Osteoblast (primary cell): ENCODE data around the gene RHOU. TPM values are rescaled to one million over a fixed set of nuclear protein-coding genes. Genes with fewer than 3 reads are reported as not detected.

Experiments
- DNase-seq: peaks from one replicate; pipeline ENCODE4 v3.0.0; 2011; ENCODE audit warnings: low spot score, mixed read lengths; ENCODE audit not compliant: insufficient read length; ENCODE audit errors: missing footprints
- H2AFZ ChIP-seq: 2 replicates; pipeline ENCODE4 v1.6.0; 2011; ENCODE audit warnings: mild to moderate bottlenecking, low read length
- H3K27ac ChIP-seq: 2 replicates; pipeline ENCODE4 v1.5.1; 2011; ENCODE audit warnings: mild to moderate bottlenecking, low read depth, low read length, moderate library complexity
- H3K27me3 ChIP-seq: 2 replicates; pipeline ENCODE4 v1.6.0; 2012; ENCODE audit warnings: mild to moderate bottlenecking, control low read depth, inconsistent platforms, low read length, moderate library complexity; ENCODE audit not compliant: insufficient read depth
- H3K36me3 ChIP-seq: 2 replicates; pipeline ENCODE4 v1.5.1; 2011; ENCODE audit warnings: mild to moderate bottlenecking, low read length, control low read depth, moderate library complexity; ENCODE audit not compliant: insufficient read depth
- H3K4me1 ChIP-seq: 2 replicates; pipeline ENCODE4 v1.5.1; 2011; ENCODE audit warnings: mild to moderate bottlenecking, low read length, control low read depth, moderate library complexity; ENCODE audit not compliant: insufficient read depth
- H3K4me2 ChIP-seq: 2 replicates; pipeline ENCODE4 v1.6.0; 2011; ENCODE audit warnings: mild to moderate bottlenecking, low read length; ENCODE audit not compliant: insufficient read depth
- H3K4me3 ChIP-seq: fragments of 200-600 bp; sonication (generic); 3 replicates; pipeline ENCODE4 v1.5.1; 2012; ENCODE audit warnings: mild to moderate bottlenecking, low read length, inconsistent platforms; ENCODE audit not compliant: insufficient read depth
- H3K79me2 ChIP-seq: 2 replicates; pipeline ENCODE4 v1.6.0; 2012; ENCODE audit warnings: mild to moderate bottlenecking, low read length, control low read depth, inconsistent platforms; ENCODE audit not compliant: insufficient read depth
- H3K9me3 ChIP-seq: 2 replicates; pipeline ENCODE4 v1.5.1; 2011; ENCODE audit warnings: low read depth, low read length, control low read depth
- H4K20me1 ChIP-seq: 2 replicates; pipeline ENCODE4 v1.6.0; 2012; ENCODE audit warnings: mild to moderate bottlenecking, low read length, control low read depth; ENCODE audit not compliant: insufficient read depth
- CTCF ChIP-seq: IDR thresholded peaks from 2 replicates; pipeline ENCODE4 v1.5.1; 2011; ENCODE audit warnings: mild to moderate bottlenecking, low read depth, low read length, moderate library complexity; ENCODE audit errors: extremely low read depth
- total RNA-seq: library from RNA; depleted of rRNA; stranded (reverse); fragments of >200 nt; gene quantifications from 2 replicates; pipeline ENCODE4 v1.2.3, GENCODE V29; 2012

The RHOU gene
- total RNA-seq, 1 donor = 0.72 TPM

- DNase-seq = no peak
These were observed 43.7 kb downstream of the RHOU start for GRCh38 chr1:228778961-228779360.

GRCh38 chr1:228781161-228781808 is 46.0 kb downstream of the RHOU start:
- Histone ChIP-seq H3K27me3 (no peaks in the 10 kb centered on the region), H3K27ac (no peak overlapping the region), H3K4me3 (no peak overlapping the region), H3K36me3 (no peaks in the 10 kb centered on the region), H3K4me2 (no peak overlapping the region), H4K20me1 (no peaks in the 10 kb centered on the region), H3K4me1 (no peaks in the 10 kb centered on the region), H3K9me3 (no peaks in the 10 kb centered on the region), H2AFZ (no peak overlapping the region), H3K79me2 (no peaks in the 10 kb centered on the region)
- no peak for DNase-seq
- no peak for TF ChIP-seq CTCF

More at GRCh38 chr1:228778961-228779360, 43.7 kb downstream of the RHOU start:
- no peak overlapping the region for H3K27ac ChIP-seq
- no peaks in the 10 kb centered on the region for H4K20me1 ChIP-seq
- no peak overlapping the region for H3K4me3 ChIP-seq
- no peaks in the 10 kb centered on the region for H3K9me3 ChIP-seq
- no peak for TF ChIP-seq CTCF
- no peaks in the 10 kb centered on the region for H3K27me3 ChIP-seq
- H2AFZ ChIP-seq = no peak overlapping the region
- H3K4me2 ChIP-seq = no peak overlapping the region
- no peaks in the 10 kb centered on the region for H3K4me1 ChIP-seq
- H3K79me2 ChIP-seq = no peaks in the 10 kb centered on the region
- H3K36me3 ChIP-seq = no peaks in the 10 kb centered on the region

GRCh38 chr1:228781809-228782661 is 46.8 kb downstream of the RHOU start:
- no peaks in the 10 kb centered on the region for H3K4me1 ChIP-seq
- H3K4me3 ChIP-seq = no peak overlapping the region
- H3K36me3 ChIP-seq = no peaks in the 10 kb centered on the region
- H3K9me3 ChIP-seq = no peaks in the 10 kb centered on the region
- no peaks in the 10 kb centered on the region for H3K27me3 ChIP-seq
- TF ChIP-seq CTCF = no peak
- no peak overlapping the region for H2AFZ ChIP-seq
- no peak overlapping the region for H3K4me2 ChIP-seq
- no peaks in the 10 kb centered on the region for H4K20me1 ChIP-seq
- H3K79me2 ChIP-seq = no peaks in the 10 kb centered on the region
- no peak for DNase-seq
- H3K27ac ChIP-seq = no peak overlapping the region

GRCh38 chr1:228782662-228783417 is 47.6 kb downstream of the RHOU start:
- no peak for DNase-seq
- H3K27ac ChIP-seq = no peak overlapping the region

More at GRCh38 chr1:228782662-228783417, 47.6 kb downstream of the RHOU start:
- Histone ChIP-seq H3K4me3 (no peak overlapping the region), H3K4me2 (no peak overlapping the region), H3K36me3 (no peaks in the 10 kb centered on the region), H3K27me3 (no peaks in the 10 kb centered on the region), H3K79me2 (no peaks in the 10 kb centered on the region), H4K20me1 (no peaks in the 10 kb centered on the region), H2AFZ (no peak overlapping the region), H3K4me1 (no peaks in the 10 kb centered on the region), H3K9me3 (no peaks in the 10 kb centered on the region)
- no peak for TF ChIP-seq CTCF
